Stomach smooth muscle (tissue), 2 donors: ENCODE measurements around the gene CLSTN2.

Experiments
- H3K27ac ChIP-seq: one replicate; pipeline ENCODE4 v1.7.0; 2013; ENCODE audit warnings: mild to moderate bottlenecking, low read length, inconsistent platforms
- H3K27me3 ChIP-seq, 2 donors: one replicate each; pipeline ENCODE4 v1.7.0; 2013; ENCODE audit warnings: low read length in 2 of 2; ENCODE audit not compliant: insufficient read depth in 2 of 2, control insufficient read depth in 1 of 2
- H3K36me3 ChIP-seq, 2 donors: one replicate each; pipeline ENCODE4 v1.7.0; 2013; ENCODE audit warnings: low read length in 2 of 2; ENCODE audit not compliant: control insufficient read depth in 2 of 2, insufficient read depth in 2 of 2
- H3K4me1 ChIP-seq: one replicate; pipeline ENCODE4 v1.7.0; 2013; ENCODE audit warnings: low read length; ENCODE audit not compliant: control insufficient read depth, insufficient read depth
- H3K4me3 ChIP-seq, 2 donors: one replicate each; pipeline ENCODE4 v1.7.0; 2013; ENCODE audit warnings: low read length in 2 of 2
- H3K9ac ChIP-seq, 2 donors: one replicate each; pipeline ENCODE4 v1.7.0; 2013; ENCODE audit warnings: low read length in 2 of 2, mild to moderate bottlenecking in 1 of 2
- H3K9me3 ChIP-seq, 2 donors: one replicate each; pipeline ENCODE4 v1.7.0; 2013; ENCODE audit warnings: low read length in 2 of 2; ENCODE audit not compliant: control insufficient read depth in 2 of 2
- donor health status: healthy.
- donor health status: Pancreatic carcinoma.

CLSTN2 gene

DNA sequence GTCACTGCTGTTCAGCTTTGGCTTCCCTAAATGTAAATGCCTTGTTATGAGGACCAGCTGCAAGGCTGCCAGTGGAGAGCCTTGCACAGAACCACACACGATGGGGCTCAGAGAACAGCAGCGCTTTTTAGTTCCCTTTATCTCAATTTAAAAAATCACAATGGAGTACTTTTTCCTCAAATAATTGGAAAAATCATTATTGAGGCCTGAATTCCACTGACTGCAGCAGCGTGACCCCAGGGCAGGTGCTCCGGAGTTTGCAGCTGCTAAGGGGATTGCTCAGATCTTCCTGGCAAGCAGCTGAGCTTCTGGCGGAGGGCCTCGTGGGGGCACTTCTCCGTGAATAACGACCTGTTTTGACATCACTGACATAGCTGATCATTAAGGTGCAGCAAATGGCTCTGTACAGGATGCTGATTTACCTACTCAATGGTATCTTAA, 497.3 kb downstream of the CLSTN2 start:
- Histone ChIP-seq H3K9ac (no peak overlapping the region), H3K27me3 (no peaks in the 10 kb centered on the region), H3K4me3 (no peak overlapping the region), H3K36me3 (no peaks in the 10 kb centered on the region), H3K4me1 (no peaks in the 10 kb centered on the region), H3K9me3 (no peaks in the 10 kb centered on the region), H3K27ac (no peak overlapping the region)

DNA sequence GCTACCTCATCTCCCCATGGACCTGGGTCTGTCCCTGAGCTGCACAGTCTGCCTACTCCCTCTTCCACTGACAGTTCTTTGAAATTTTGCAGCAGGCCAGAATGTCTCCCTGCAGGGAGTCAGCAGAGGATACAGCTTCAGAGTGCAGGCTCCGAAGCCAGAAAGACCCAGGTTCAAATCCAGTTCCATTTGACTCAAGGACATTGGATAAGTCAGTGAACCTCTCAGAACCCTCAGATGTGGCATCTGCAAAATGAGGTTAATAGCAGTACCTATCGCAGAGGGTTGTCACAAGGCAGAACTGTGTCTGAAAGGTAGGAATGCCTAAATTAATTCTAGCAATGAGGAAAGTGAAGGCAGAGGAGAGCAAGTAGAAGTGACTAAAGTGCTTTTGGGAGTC, 498.4 kb downstream of the CLSTN2 start:
- no peaks in the 10 kb centered on the region for H3K36me3 ChIP-seq
- H3K27ac ChIP-seq = no peak overlapping the region

DNA sequence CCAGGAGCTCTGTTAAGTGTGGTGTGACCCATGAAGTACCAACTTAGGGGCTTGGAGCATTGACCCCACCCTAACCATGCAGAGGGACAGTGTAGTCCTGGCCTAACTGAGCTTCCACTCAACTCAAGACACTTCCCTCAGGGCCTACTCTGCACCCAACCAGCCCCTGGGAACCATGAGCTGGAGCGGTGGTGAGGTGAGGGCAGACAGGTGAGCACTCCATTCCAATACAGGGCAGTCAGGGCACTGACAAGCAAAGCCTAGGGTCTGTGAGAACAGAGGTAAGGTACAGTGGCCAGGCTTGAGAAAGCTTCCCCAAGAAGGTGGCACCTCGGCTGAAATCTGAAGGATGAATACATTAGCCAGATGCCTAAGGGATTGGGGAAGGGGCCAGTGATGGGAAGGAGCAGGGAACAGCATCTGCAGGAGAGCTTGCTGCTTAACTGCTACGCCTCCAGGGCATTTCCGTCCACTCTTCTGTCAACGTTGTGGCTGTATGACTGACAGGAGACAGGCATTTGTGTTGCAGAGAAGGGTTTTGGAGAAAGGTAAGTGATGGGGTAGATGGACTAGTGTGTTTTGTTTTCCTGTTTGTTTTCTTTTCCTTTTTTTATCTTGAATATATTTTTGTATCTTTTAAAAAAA, 499.4 kb downstream of the CLSTN2 start:
- H3K4me3 ChIP-seq = no peak overlapping the region
- H3K27me3 ChIP-seq = no peaks in the 10 kb centered on the region
- no peaks in the 10 kb centered on the region for H3K4me1 ChIP-seq
- H3K27ac ChIP-seq = no peak overlapping the region
- no peaks in the 10 kb centered on the region for H3K36me3 ChIP-seq
- no peaks in the 10 kb centered on the region for H3K9me3 ChIP-seq
- no peak overlapping the region for H3K9ac ChIP-seq

More for the DNA sequence above, 498.4 kb downstream of the CLSTN2 start:
- no peak overlapping the region for H3K9ac ChIP-seq
- H3K4me3 ChIP-seq = no peak overlapping the region
- H3K4me1 ChIP-seq = no peaks in the 10 kb centered on the region
- no peaks in the 10 kb centered on the region for H3K9me3 ChIP-seq
- no peaks in the 10 kb centered on the region for H3K27me3 ChIP-seq

DNA sequence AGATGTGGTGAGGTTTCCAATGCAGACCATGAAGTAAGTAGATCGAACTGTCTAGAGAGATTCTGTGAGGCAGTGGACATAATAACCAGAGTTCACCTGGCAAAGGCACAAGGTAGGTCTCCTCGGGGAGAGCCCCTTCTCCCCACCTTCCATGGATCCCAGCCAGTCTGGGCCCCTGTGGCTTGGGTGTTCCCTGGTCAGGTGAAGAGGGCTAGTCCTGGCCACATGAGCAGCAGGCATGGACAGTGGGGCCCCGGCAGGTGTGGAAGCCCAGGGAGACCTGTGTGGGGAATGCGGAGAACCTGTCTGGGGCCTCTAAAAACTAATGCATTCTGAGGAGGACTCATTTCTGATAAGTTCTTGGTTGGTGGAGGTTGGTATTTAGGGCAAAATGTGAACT, 501.4 kb downstream of the CLSTN2 start:
- Histone ChIP-seq H3K9me3 (no peaks in the 10 kb centered on the region), H3K9ac (no peak overlapping the region), H3K27me3 (no peaks in the 10 kb centered on the region), H3K27ac (no peak overlapping the region), H3K4me3 (no peak overlapping the region), H3K4me1 (no peaks in the 10 kb centered on the region), H3K36me3 (no peaks in the 10 kb centered on the region)

DNA sequence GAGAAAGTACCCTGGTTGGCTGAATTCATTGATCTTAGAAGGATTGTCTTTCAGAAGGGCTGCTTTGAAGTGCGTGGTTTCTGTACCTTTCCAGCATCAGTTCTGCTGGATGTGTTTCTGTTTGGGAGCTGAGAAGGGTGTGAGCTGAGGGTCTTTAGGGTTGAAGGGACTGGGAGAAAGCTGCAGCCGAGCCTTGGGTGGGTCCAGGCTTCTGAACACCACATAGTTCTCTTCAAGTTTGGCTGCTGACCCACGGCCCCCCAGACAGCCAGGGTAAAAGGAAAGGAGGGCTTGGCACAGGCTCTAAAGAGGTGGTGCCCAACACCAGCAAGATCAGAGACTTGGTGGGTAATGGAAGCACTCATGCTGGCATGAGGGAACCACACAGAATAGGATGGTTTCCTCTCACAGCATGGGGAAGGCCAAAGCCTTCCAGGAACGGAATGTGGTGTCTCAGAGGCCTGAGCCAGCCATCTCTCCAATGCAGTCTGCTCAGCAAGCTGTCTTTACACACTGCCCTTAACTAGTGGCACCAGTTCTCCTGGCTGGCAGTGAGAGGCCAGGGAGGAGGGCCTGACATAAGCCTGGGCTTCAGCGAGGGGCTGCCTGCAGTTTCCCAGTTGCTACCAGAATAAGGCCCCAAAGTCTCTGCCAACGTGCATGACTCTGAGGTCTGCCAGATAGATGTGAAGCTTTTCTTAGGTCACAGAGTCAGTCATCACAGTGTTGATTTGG, 503.9 kb downstream of the CLSTN2 start:
- Histone ChIP-seq H3K9me3 (no peaks in the 10 kb centered on the region), H3K4me1 (no peaks in the 10 kb centered on the region), H3K9ac (no peak overlapping the region), H3K27ac (no peak overlapping the region), H3K36me3 (no peaks in the 10 kb centered on the region), H3K27me3 (no peaks in the 10 kb centered on the region), H3K4me3 (no peak overlapping the region)

DNA sequence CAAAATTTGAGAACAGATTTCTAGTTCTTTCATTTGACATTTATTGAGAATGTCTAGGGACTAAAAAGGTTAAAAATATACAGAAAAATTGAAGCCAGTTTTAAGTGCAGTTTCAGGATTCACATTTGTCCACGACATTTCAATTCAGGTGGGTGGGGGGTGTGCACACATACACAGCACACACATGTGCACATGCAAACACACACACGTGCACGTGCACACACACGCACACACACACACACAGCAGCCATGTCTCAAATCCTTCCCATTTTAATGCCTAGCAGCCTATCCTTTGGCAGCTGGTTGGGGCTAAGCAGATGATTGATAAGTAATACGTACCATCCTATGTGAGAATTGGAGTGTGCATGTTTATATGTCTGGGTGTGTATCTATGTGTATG, 504.5 kb downstream of the CLSTN2 start:
- Histone ChIP-seq H3K4me1 (no peaks in the 10 kb centered on the region), H3K27ac (no peak overlapping the region), H3K27me3 (no peaks in the 10 kb centered on the region), H3K4me3 (no peak overlapping the region), H3K9ac (no peak overlapping the region), H3K36me3 (no peaks in the 10 kb centered on the region), H3K9me3 (no peaks in the 10 kb centered on the region)

DNA sequence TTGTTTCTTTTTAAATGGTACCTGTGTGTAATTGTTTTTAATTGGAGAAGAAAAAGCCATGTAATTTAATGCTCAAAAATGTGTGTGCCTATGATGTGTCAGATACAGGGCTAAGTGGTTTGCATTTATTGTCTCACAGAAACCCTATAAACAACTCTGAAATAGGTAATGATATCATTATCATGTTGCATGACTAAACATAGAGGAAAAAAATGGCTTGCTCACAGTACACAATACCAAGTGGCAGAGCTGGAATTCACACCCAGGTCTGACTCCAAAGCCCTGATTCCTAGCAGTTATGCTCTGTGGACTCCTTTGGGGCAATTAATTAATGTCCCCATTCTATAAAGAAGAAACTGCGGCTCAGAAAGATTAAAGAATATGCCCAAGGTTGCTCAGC, 505.5 kb downstream of the CLSTN2 start:
- H3K27ac ChIP-seq = no peak overlapping the region

DNA sequence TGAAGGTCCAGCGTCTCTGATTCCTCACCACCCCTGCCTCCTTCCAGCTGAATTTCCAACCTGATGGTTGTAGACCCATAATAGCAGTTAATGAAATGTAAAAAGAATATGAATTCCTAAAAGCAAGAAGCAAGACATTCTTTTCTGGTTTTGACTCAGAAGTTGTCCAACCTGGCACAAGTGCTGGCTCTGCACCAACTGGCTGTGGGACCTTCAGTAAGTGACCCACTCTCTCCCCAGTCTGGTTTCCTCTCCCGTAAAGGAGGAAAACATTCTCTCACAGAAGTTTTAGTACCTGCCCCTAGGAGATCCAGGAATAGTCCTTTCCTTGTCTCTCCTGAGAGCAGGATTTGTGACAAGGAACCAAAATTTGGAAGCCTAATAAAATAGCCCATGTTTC, 506.0 kb downstream of the CLSTN2 start:
- Histone ChIP-seq H3K9me3 (no peaks in the 10 kb centered on the region), H3K4me1 (no peaks in the 10 kb centered on the region), H3K27ac (no peak overlapping the region), H3K9ac (no peak overlapping the region), H3K27me3 (no peaks in the 10 kb centered on the region), H3K4me3 (no peak overlapping the region), H3K36me3 (no peaks in the 10 kb centered on the region)

More for the DNA sequence above, 505.5 kb downstream of the CLSTN2 start:
- Histone ChIP-seq H3K4me1 (no peaks in the 10 kb centered on the region), H3K27me3 (no peaks in the 10 kb centered on the region), H3K4me3 (no peak overlapping the region), H3K9ac (no peak overlapping the region), H3K9me3 (no peaks in the 10 kb centered on the region), H3K36me3 (no peaks in the 10 kb centered on the region)

DNA sequence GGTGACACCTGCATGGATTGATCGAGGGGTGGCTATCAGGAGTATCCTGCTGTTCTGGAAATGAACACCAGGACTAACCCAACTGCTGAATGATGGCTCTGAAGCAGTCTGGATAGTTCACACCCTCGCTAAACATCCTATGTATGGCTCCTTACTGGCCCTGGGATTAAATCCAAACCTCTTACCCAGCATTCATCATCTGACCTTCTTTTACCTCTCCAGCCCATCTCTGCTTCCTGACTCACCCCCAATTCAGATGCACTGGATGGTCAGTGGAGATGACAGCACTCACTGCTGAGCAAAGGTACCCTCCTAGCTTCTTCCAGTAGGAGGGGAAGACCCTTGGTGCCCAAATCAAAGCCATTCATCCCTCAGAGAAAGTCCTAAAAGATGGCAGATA, 507.6 kb downstream of the CLSTN2 start:
- H3K9ac ChIP-seq = no peak overlapping the region
- no peak overlapping the region for H3K4me3 ChIP-seq
- no peak overlapping the region for H3K27ac ChIP-seq

DNA sequence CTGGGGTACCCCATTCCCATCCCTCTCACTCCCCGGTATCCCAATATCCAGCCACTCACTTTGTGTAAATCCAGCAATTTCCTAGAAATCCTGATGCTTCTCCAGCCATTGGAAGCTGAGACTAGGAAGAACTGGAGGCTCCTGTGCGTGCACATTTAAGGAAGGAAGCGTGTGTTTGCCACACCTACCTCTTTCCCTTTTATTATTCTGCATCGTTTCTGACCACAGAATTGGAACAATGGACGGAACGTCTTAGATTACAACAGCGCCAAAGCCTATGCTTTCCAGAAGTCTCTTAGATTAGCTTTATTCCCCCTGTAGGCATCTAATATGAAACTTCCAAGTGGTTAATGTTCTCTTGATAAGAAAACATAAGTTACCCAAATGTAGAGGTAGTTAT, 508.1 kb downstream of the CLSTN2 start:
- Histone ChIP-seq H3K4me1 (no peaks in the 10 kb centered on the region), H3K4me3 (no peak overlapping the region), H3K9ac (no peak overlapping the region), H3K36me3 (no peaks in the 10 kb centered on the region), H3K27ac (no peak overlapping the region), H3K27me3 (no peaks in the 10 kb centered on the region), H3K9me3 (no peaks in the 10 kb centered on the region)

More for the DNA sequence above, 507.6 kb downstream of the CLSTN2 start:
- Histone ChIP-seq H3K9me3 (no peaks in the 10 kb centered on the region), H3K36me3 (no peaks in the 10 kb centered on the region), H3K4me1 (no peaks in the 10 kb centered on the region), H3K27me3 (no peaks in the 10 kb centered on the region)

DNA sequence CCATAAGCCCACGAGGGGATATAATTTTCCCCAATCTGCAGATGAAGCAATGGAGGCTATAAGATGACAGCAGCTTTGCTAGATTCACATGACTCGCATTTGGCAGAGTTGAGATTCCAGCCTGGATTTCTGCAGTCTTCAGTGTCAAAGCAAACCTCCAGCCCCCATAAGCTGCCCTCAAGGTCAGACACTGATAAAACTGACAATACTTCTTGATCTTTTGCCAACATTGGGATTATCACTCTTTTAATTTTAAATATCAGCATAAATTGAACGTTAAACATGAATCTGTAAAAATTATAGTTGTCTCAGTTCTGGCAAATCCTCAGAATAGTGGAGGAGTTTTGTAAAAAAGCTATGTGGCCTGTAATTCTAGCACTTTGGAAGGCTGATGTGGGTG, 508.8 kb downstream of the CLSTN2 start:
- no peaks in the 10 kb centered on the region for H3K4me1 ChIP-seq
- no peaks in the 10 kb centered on the region for H3K27me3 ChIP-seq
- H3K36me3 ChIP-seq = no peaks in the 10 kb centered on the region
- no peak overlapping the region for H3K27ac ChIP-seq
- H3K9me3 ChIP-seq = no peaks in the 10 kb centered on the region
- no peak overlapping the region for H3K4me3 ChIP-seq
- H3K9ac ChIP-seq = no peak overlapping the region
